Ascending aorta (tissue), 2 donors: ENCODE measurements around the gene CDC42SE1. TPM values are rescaled to one million over a fixed set of nuclear protein-coding genes. Genes with fewer than 3 reads are reported as not detected.

ENCODE experiments used
- DNase-seq, 2 donors: peaks; one replicate each; pipeline ENCODE4 v3.0.0-alpha.2; 2019; ENCODE audit warnings: low spot score in 2 of 2
- H3K27ac ChIP-seq, 2 donors: fragments of 200-600 bp; sonication (generic); one replicate each; pipeline ENCODE4 v1.5.1; 2016 to 2017; ENCODE audit warnings: mild to moderate bottlenecking in 1 of 2
- H3K27me3 ChIP-seq: fragments of 200-600 bp; sonication (generic); one replicate; pipeline ENCODE4 v1.5.1; 2017
- H3K36me3 ChIP-seq, 2 donors: fragments of 200-600 bp; sonication (generic); one replicate each; pipeline ENCODE4 v1.5.1; 2016
- H3K4me1 ChIP-seq, 2 donors: fragments of 200-600 bp; sonication (generic); one replicate each; pipeline ENCODE4 v1.5.1; 2016 to 2017; ENCODE audit warnings: mild to moderate bottlenecking in 1 of 2
- H3K4me3 ChIP-seq, 2 donors: fragments of 200-600 bp; sonication (generic); one replicate each; pipeline ENCODE4 v1.5.1; 2016 to 2017; ENCODE audit warnings: mild to moderate bottlenecking in 1 of 2
- H3K9me3 ChIP-seq, 2 donors: fragments of 200-600 bp; sonication (generic); one replicate each; pipeline ENCODE4 v1.5.1; 2016
- CTCF ChIP-seq, 3 experiments: fragments of 200-600 bp in 2 of 3; fragments of 450-650 bp in 1 of 3; sonication (generic) in 2 of 3; IDR thresholded peaks; one replicate each; pipeline ENCODE4 v1.5.1; 2016 to 2019; ENCODE audit warnings: antibody characterized with exemption in 3 of 3, mild to moderate bottlenecking in 1 of 3, moderate library complexity in 1 of 3
- intact Hi-C: fragments of 100-400 bp; cut with DNase I; formaldehyde crosslinking; loops from one replicate; pipeline ENCODE4 v1.15.1; 2023
- total RNA-seq: library from RNA; depleted of rRNA; stranded (reverse); fragments of >200 nt; gene quantifications from one replicate; pipeline ENCODE4 v1.1.0, GENCODE V29; 2016

CDC42SE1 gene
- total RNA-seq, 1 donor from 2014 or later, result 42.4 TPM

- Histone ChIP-seq H3K27me3 (no peaks in the 10 kb centered on the region), H3K9me3 (no peaks in the 10 kb centered on the region), H3K4me3 (no peak overlapping the region), H3K27ac (no peak overlapping the region), H3K4me1 (no peaks in the 10 kb centered on the region), H3K36me3 (peaks cover 47 to 58% of the 10 kb centered on the region in 2 donors)
- intact Hi-C loops, result loop anchor here (5.0 kb wide), 1 partner anchor 46 kb away; the partner anchor contains the start of gene GABPB2
- no peak for TF ChIP-seq CTCF (IDR thresholded peaks at IDR 0.05)
- no peak for DNase-seq
Measured at GRCh38 chr1:151026460-151026859, 33.0 kb downstream of the CDC42SE1 start.

GRCh38 chr1:151024540-151025146 lies 34.8 kb downstream of the CDC42SE1 start:
- Histone ChIP-seq H3K27me3 (no peaks in the 10 kb centered on the region), H3K36me3 (peaks cover 34 to 43% of the 10 kb centered on the region in 2 donors), H3K4me1 (no peaks in the 10 kb centered on the region), H3K9me3 (no peaks in the 10 kb centered on the region), H3K4me3 (no peak overlapping the region), H3K27ac (peak overlapping the region; percentile 27 to 28)
- intact Hi-C loops, result loop anchor here (1.0 to 5.0 kb wide), 3 partner anchors 35 to 132 kb away; partner anchors contain the start of genes CDC42SE1, GABPB2 and TNFAIP8L2
- peak; percentile 64 to 83 (median 80) for TF ChIP-seq CTCF (IDR thresholded peaks at IDR 0.05)
- peak in 1 of 2 donors; percentile 92 for DNase-seq

GRCh38 chr1:151013518-151013917 lies 45.9 kb downstream of the CDC42SE1 start:
- H3K36me3 ChIP-seq, result peaks cover 10% of the 10 kb centered on the region in 2 donors
- DNase-seq, result no peak
- no peak overlapping the region for H3K4me3 ChIP-seq
- no peaks in the 10 kb centered on the region for H3K9me3 ChIP-seq
- no peaks in the 10 kb centered on the region for H3K27me3 ChIP-seq
- no peak for TF ChIP-seq CTCF (IDR thresholded peaks at IDR 0.05)
- intact Hi-C loops, result no loop called here
- H3K27ac ChIP-seq, result peak overlapping the region; percentile 8 to 59
- H3K4me1 ChIP-seq, result peaks cover 0 to 17% of the 10 kb centered on the region in 2 donors

- H3K4me1 ChIP-seq, result peaks cover 0 to 17% of the 10 kb centered on the region in 2 donors
- TF ChIP-seq CTCF (IDR thresholded peaks at IDR 0.05), result no peak
Measured at GRCh38 chr1:151012684-151013471, 46.5 kb downstream of the CDC42SE1 start.

GRCh38 chr1:151011154-151011850 lies 48.1 kb downstream of the CDC42SE1 start:
- H3K27ac ChIP-seq, result no peak overlapping the region

More at GRCh38 chr1:151012684-151013471, 46.5 kb downstream of the CDC42SE1 start:
- H3K36me3 ChIP-seq, result peaks cover 3 to 5% of the 10 kb centered on the region in 2 donors
- no peak for DNase-seq
- H3K27ac ChIP-seq, result peak overlapping the region; percentile 8 to 59
- intact Hi-C loops, result no loop called here
- no peak overlapping the region for H3K4me3 ChIP-seq
- H3K9me3 ChIP-seq, result no peaks in the 10 kb centered on the region
- no peaks in the 10 kb centered on the region for H3K27me3 ChIP-seq

More at GRCh38 chr1:151011154-151011850, 48.1 kb downstream of the CDC42SE1 start:
- no peaks in the 10 kb centered on the region for H3K36me3 ChIP-seq
- peaks cover 3 to 27% of the 10 kb centered on the region in 2 donors for H3K4me1 ChIP-seq
- DNase-seq, result no peak
- H3K4me3 ChIP-seq, result no peak overlapping the region
- H3K27me3 ChIP-seq, result no peaks in the 10 kb centered on the region
- H3K9me3 ChIP-seq, result no peaks in the 10 kb centered on the region
- no peak for TF ChIP-seq CTCF (IDR thresholded peaks at IDR 0.05)
- intact Hi-C loops, result no loop called here
